Activated T-helper 2 cell treated with anti-CD3 and anti-CD28 coated beads, Interferon-gamma antibody, Interleukin-2, Interleukin-4, amounts not matched to agents 10 μg/mL and 5 μg/mL and 100 μg/mL, durations not matched to agents 14 hours and 24 hours and 36 hours (primary cell): Measurements from ENCODE around the gene ADAM11. TPM values are rescaled to one million over a fixed set of nuclear protein-coding genes. Genes with fewer than 3 reads are reported as not detected.
A peak's percentile ranks its signal among the peaks of the same experiment; 100 is the strongest.

Experiments used
- DNase-seq: peaks from one replicate; pipeline ENCODE4 v3.0.0; 2021; ENCODE audit warnings: low spot score
- H3K27ac Mint-ChIP-seq: one replicate; pipeline ENCODE4 v1.8.0; 2021; ENCODE audit warnings: mixed read lengths
- H3K27me3 Mint-ChIP-seq: one replicate; pipeline ENCODE4 v1.8.0; 2021; ENCODE audit warnings: low read depth, mixed read lengths
- H3K36me3 Mint-ChIP-seq: one replicate; pipeline ENCODE4 v1.8.0; 2021; ENCODE audit warnings: low read depth, mixed read lengths
- H3K4me1 Mint-ChIP-seq: one replicate; pipeline ENCODE4 v1.8.0; 2021; ENCODE audit warnings: low read depth, mixed read lengths
- H3K4me3 Mint-ChIP-seq: one replicate; pipeline ENCODE4 v1.8.0; 2021; ENCODE audit warnings: low read depth, mild to moderate bottlenecking, moderate library complexity, mixed read lengths
- H3K9me3 Mint-ChIP-seq: one replicate; pipeline ENCODE4 v1.8.0; 2021; ENCODE audit warnings: mixed read lengths
- intact Hi-C: fragments of 100-400 bp; cut with micrococcal nuclease; formaldehyde crosslinking; loops from one replicate; pipeline ENCODE4 v1.15.1; 2023
- total RNA-seq: library from RNA; stranded (reverse); gene quantifications from 2 replicates; pipeline ENCODE4 v1.2.3, GENCODE V29; 2022

Gene ADAM11
- total RNA-seq, 1 donor from 2014 or later: 0.09 TPM

DNA sequence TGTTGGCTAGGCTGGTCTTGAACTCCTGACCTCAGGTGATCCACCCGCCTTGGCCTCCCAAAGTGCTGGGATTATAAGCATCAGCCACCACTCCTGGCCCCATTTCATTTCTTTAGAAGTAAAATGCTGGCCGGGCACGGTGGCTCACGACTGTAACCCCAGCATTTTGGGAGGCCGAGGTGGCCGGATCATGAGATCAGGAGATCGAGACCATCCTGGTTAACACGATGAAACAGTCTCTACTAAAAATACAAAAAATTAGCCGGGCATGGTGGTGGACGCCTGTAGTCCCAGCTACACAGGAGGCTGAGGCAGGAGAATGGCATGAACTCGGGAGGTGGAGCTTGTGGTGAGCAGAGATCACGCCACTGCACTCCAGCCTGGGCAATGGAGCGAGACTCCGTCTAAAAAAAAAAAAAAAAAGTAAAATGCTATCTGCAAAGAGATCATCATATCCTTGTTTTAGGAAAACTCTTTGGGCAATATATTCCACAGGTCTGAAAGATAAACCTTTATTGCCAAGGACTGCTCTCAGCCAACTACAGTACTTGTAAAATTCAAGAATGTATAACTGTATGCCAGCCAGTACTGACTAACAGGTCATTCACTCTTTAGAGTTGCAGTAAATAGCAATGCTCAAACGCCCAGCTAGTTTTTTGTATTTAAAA is 67.5 kb downstream of the ADAM11 start:
- Mint-ChIP-seq H3K27ac (peak overlapping the region; percentile 22), H3K4me1 (peaks cover 9% of the 10 kb centered on the region)
- intact Hi-C loops: loop anchor here (5.0 kb wide), 1 partner anchor 49 kb away; no protein-coding TSS in a partner anchor

GRCh38 chr17:44827863-44828262 is 69.1 kb downstream of the ADAM11 start:
- peaks cover 9% of the 10 kb centered on the region for H3K4me1 Mint-ChIP-seq
- H3K27me3 Mint-ChIP-seq: peaks cover 43% of the 10 kb centered on the region
- no peak overlapping the region for H3K27ac Mint-ChIP-seq
- H3K9me3 Mint-ChIP-seq: no peaks in the 10 kb centered on the region
- intact Hi-C loops: loop anchor here (5.0 kb wide), 1 partner anchor 51 kb away; no protein-coding TSS in a partner anchor
- DNase-seq: no peak
- H3K4me3 Mint-ChIP-seq: no peak overlapping the region
- H3K36me3 Mint-ChIP-seq: no peaks in the 10 kb centered on the region

More for the DNA sequence above, 67.5 kb downstream of the ADAM11 start:
- Mint-ChIP-seq H3K9me3 (no peaks in the 10 kb centered on the region), H3K4me3 (no peak overlapping the region), H3K36me3 (no peaks in the 10 kb centered on the region), H3K27me3 (peaks cover 35% of the 10 kb centered on the region)
- DNase-seq: no peak

DNA sequence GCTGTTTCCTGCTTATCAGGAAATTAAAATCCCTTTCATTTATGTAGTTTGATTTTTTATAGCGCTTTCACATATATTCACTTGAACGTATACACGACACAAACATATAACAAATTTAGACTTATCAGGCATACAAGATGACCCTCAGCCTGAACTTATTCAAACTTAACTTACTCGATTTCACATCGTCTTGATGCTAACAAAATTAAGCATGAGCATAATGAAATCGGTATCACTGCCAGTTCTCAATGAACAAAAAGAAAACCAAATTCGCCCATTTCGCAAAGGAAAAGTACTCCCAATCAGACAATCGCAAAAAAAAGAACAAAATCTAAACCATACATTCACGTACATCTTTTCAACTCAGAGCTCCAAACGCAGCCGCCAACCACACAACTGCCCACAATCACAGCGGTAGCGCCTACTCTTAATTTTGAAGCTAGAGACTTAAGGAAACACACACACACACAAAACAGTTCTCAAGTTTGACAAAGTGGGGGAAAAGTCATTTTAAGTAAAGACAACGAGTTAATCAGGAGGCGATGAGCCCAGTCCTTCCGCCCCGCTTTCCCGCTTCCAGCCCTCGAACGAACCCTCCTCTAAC is 70.2 kb downstream of the ADAM11 start:
- H3K9me3 Mint-ChIP-seq: no peaks in the 10 kb centered on the region
- no peaks in the 10 kb centered on the region for H3K36me3 Mint-ChIP-seq
- intact Hi-C loops: loop anchor here (5.0 kb wide), 1 partner anchor 52 kb away; no protein-coding TSS in a partner anchor
- peak overlapping the region; percentile 10 for H3K27ac Mint-ChIP-seq
- peaks cover 49% of the 10 kb centered on the region for H3K27me3 Mint-ChIP-seq
- peaks cover 9% of the 10 kb centered on the region for H3K4me1 Mint-ChIP-seq
- DNase-seq: no peak
- H3K4me3 Mint-ChIP-seq: peak overlapping the region; percentile 75

GRCh38 chr17:44829523-44830358 is 71.0 kb downstream of the ADAM11 start, which contains the start of gene GJC1:
Gene GJC1, minus strand, starts transcription at chr17:44830287. Its CDS starts 24,470 bp downstream, at chr17:44805817.
- H3K4me1 Mint-ChIP-seq: peaks cover 9% of the 10 kb centered on the region
- intact Hi-C loops: loop anchor here (5.0 kb wide), 1 partner anchor 52 kb away; no protein-coding TSS in a partner anchor
- peak within 1 kb of the TSS; percentile 75 for H3K4me3 Mint-ChIP-seq
- H3K27me3 Mint-ChIP-seq: peaks cover 50% of the 10 kb centered on the region
- peak within 1 kb of the TSS; percentile 28 for H3K27ac Mint-ChIP-seq
- H3K9me3 Mint-ChIP-seq: no peaks in the 10 kb centered on the region
- H3K36me3 Mint-ChIP-seq: no peaks in the 10 kb centered on the region
- DNase-seq: no peak

- Mint-ChIP-seq H3K27ac (peak overlapping the region; percentile 28), H3K4me1 (peaks cover 9% of the 10 kb centered on the region), H3K9me3 (no peaks in the 10 kb centered on the region), H3K4me3 (peak overlapping the region; percentile 68), H3K27me3 (peaks cover 50% of the 10 kb centered on the region), H3K36me3 (no peaks in the 10 kb centered on the region)
- no peak for DNase-seq
- intact Hi-C loops: no loop called here
Measured at GRCh38 chr17:44830359-44831288, 71.8 kb downstream of the ADAM11 start.

DNA sequence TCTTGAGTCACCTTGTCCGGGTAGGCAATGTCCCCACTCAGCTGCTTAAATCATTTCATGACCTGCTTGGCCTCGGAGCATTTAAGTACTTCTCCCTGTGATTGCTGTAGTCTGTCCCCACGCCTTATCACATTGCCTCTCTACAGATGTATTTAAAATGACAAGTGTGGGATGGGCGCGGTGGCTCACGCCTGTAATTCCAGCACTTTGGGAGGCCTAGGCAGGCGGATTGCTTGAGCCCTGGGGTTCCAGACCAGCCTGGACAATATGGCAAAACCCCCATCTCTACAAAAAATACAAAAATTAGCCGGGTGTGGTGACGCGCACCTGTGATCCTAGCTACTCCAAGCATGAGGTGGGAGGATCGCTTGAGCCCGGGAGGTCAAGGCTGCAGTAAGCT is 72.6 kb downstream of the ADAM11 start:
- Mint-ChIP-seq H3K4me3 (peak overlapping the region; percentile 8), H3K27me3 (peaks cover 50% of the 10 kb centered on the region), H3K4me1 (peaks cover 9% of the 10 kb centered on the region), H3K27ac (no peak overlapping the region), H3K36me3 (no peaks in the 10 kb centered on the region), H3K9me3 (no peaks in the 10 kb centered on the region)
- DNase-seq: no peak
- intact Hi-C loops: no loop called here

Other genes starting within 250 kb of the ADAM11 start
- gene FZD2, start 201.5 kb upstream of the ADAM11 start, total RNA-seq: 0.53 and 0.57 TPM in 2 replicates
- 0.37 and 1.3 TPM in 2 replicates for gene MEIOC, start 102.5 kb upstream of the ADAM11 start, total RNA-seq
- 39.7 and 40.9 TPM in 2 replicates for gene CCDC43, start 69.2 kb upstream of the ADAM11 start, total RNA-seq
- gene DBF4B, start 50.3 kb upstream of the ADAM11 start, total RNA-seq: 22.8 and 24.4 TPM in 2 replicates
- gene GJC1, start 71.3 kb downstream of the ADAM11 start, total RNA-seq: 8.2 and 9.4 TPM in 2 replicates
- gene HIGD1B, start 88.9 kb downstream of the ADAM11 start, total RNA-seq: not detected in 2 replicates
- 194 and 215 TPM in 2 replicates for gene EFTUD2, start 140.5 kb downstream of the ADAM11 start, total RNA-seq
- gene GFAP, start 156.5 kb downstream of the ADAM11 start, total RNA-seq: 0.34 TPM in 1 of 2 replicates, not detected in the other
- gene KIF18B, start 188.8 kb downstream of the ADAM11 start, total RNA-seq: 46.7 and 47.1 TPM in 2 replicates
- gene C1QL1, start 209.3 kb downstream of the ADAM11 start, total RNA-seq: 0.41 and 0.48 TPM in 2 replicates